ENCODE data around the gene PALLD. TPM values are rescaled to one million over a fixed set of nuclear protein-coding genes. Genes with fewer than 3 reads are reported as not detected.

PALLD gene
- polyA plus RNA-seq, 3 donors = 6.1 to 11.8 (median 9.9) TPM

DNA sequence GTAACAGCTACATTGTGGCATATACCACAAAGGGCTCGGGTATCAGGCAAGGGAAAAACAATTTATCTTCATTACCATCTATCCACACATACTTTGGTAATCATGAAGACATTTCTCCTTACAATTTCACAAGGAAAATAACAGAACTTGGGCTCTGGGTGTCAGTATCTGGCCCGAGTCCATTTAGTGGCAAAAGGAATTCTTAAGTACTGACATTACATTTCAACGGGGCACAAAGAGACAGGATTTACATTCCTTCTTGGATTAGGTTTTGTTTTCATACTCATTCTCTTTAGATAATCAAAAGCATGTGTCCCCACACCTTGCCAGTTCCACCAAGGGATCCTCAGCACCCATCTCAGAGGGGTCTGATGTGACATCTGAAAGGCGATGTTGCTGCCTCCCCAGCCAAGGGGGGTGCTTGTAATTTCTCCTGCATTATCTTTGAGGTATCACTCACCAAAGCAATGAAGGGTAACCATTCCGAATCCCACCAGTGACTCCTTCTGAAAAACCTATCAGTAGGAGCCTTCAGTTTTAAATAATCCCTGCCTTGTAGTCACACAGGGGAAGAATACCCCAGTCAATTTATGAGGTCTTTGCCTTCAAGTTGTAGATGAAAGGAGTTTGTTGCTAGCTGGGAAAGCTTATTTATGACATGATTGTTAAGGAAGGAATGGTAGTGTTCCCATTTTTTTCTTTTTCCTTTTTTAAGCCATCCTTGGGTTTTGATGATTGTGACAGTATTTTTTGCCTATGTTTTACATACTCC is 118.6 kb downstream of the PALLD start:
- Mint-ChIP-seq H3K27ac (no peak overlapping the region), H3K4me3 (no peak overlapping the region), H3K4me1 (no peaks in the 10 kb centered on the region), H3K36me3 (no peaks in the 10 kb centered on the region), H3K9me3 (peaks cover 0 to 3% (median 0%) of the 10 kb centered on the region in 7 donors), H3K27me3 (ENCODE audit: low read depth in 3 of 3) (peaks cover 0 to 4% (median 1%) of the 10 kb centered on the region in 3 donors)
- no peak for TF ChIP-seq CTCF (IDR thresholded peaks at IDR 0.05)
- intact Hi-C loops (cut with micrococcal nuclease) = no loop called here
- no peak overlapping the region for H3K4me2 ChIP-seq (replicated peaks; ENCODE audit: extremely low read depth, low read length, poor library complexity, severe bottlenecking)
- no peaks in the 10 kb centered on the region for H3K27me3 ChIP-seq (ENCODE audit: control insufficient read depth in 2 of 2, insufficient read depth in 2 of 2, low read length in 2 of 2)
- H3K36me3 ChIP-seq (replicated peaks in 1 of 2; ENCODE audit: control insufficient read depth in 1 of 2, insufficient read depth in 2 of 2, low read length in 2 of 2) = no peaks in the 10 kb centered on the region
- DNase-seq = no peak
- H4K20me1 ChIP-seq (ENCODE audit: insufficient read depth, low read length) = no peaks in the 10 kb centered on the region
- 100% methylated on average over 1 of the region's 5 CpGs for WGBS (ENCODE audit: insufficient coverage)
- H3K27ac ChIP-seq (ENCODE audit: low read depth in 1 of 2, low read length in 2 of 2) = no peak overlapping the region
- H3K4me1 ChIP-seq (ENCODE audit: control insufficient read depth in 1 of 2, insufficient read depth in 2 of 2, low read length in 2 of 2) = no peaks in the 10 kb centered on the region
- H3K79me2 ChIP-seq (ENCODE audit: insufficient read depth, low read length) = no peaks in the 10 kb centered on the region
- no peak overlapping the region for H3K4me3 ChIP-seq (replicated peaks in 1 of 3; ENCODE audit: low read depth in 2 of 3, low read length in 3 of 3)
- H2AFZ ChIP-seq (ENCODE audit: insufficient read depth, low read depth, low read length, poor library complexity, severe bottlenecking) = no peak overlapping the region
- no peaks in the 10 kb centered on the region for H3K9me3 ChIP-seq (replicated peaks in 1 of 2; ENCODE audit: control insufficient read depth in 1 of 2, insufficient read depth in 1 of 2, low read length in 2 of 2)
- no peak overlapping the region for H3K9ac ChIP-seq (ENCODE audit: insufficient read depth, low read length, poor library complexity, severe bottlenecking)

DNA sequence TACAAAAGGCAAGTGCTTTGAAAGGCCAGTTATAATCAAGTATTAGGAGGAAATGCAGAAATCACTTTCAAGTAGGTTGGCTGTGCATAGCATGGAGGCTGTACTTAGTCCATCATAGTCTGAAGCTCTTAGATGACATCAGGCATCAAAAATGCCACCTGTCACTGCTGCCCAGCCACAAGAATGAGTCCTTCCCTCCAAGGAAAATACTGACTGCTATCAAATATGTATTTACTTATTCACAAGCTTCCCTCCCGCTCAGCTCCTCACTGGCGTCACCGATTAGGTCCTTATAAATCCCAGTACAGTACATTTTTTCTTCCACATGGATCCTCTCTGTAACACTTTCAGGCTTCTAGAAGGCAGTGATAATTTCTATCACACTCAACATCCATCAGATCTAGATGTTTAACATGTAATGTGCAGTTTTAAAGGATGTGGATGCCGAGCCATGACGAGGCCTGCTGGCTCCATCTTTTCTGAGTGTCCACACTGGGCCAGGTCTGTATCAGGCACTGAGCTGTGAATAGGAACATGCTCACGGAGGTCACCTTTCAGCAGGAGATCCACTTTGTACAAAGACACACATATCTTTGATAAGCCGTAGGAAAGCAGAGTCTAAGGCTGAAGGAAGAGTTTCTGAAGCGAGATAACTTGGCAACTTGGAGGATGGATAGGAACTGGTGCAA is 121.9 kb downstream of the PALLD start:
- Mint-ChIP-seq H3K27me3 (ENCODE audit: low read depth in 3 of 3) (peaks cover 0 to 5% (median 4%) of the 10 kb centered on the region in 3 donors), H3K36me3 (no peaks in the 10 kb centered on the region), H3K27ac (no peak overlapping the region), H3K4me1 (no peaks in the 10 kb centered on the region), H3K4me3 (no peak overlapping the region), H3K9me3 (peaks cover 0 to 3% (median 0%) of the 10 kb centered on the region in 7 donors)
- no peak overlapping the region for H2AFZ ChIP-seq (ENCODE audit: insufficient read depth, low read depth, low read length, poor library complexity, severe bottlenecking)
- no peaks in the 10 kb centered on the region for H3K9me3 ChIP-seq (replicated peaks in 1 of 2; ENCODE audit: control insufficient read depth in 1 of 2, insufficient read depth in 1 of 2, low read length in 2 of 2)
- H3K27ac ChIP-seq (ENCODE audit: low read depth in 1 of 2, low read length in 2 of 2) = no peak overlapping the region
- TF ChIP-seq CTCF (IDR thresholded peaks at IDR 0.05) = no peak
- H3K4me3 ChIP-seq (replicated peaks in 1 of 3; ENCODE audit: low read depth in 2 of 3, low read length in 3 of 3) = no peak overlapping the region
- H3K36me3 ChIP-seq (replicated peaks in 1 of 2; ENCODE audit: control insufficient read depth in 1 of 2, insufficient read depth in 2 of 2, low read length in 2 of 2) = no peaks in the 10 kb centered on the region
- H4K20me1 ChIP-seq (ENCODE audit: insufficient read depth, low read length) = no peaks in the 10 kb centered on the region
- H3K4me2 ChIP-seq (replicated peaks; ENCODE audit: extremely low read depth, low read length, poor library complexity, severe bottlenecking) = no peak overlapping the region
- H3K4me1 ChIP-seq (ENCODE audit: control insufficient read depth in 1 of 2, insufficient read depth in 2 of 2, low read length in 2 of 2) = no peaks in the 10 kb centered on the region
- no peak for DNase-seq
- intact Hi-C loops (cut with micrococcal nuclease) = no loop called here
- no peak overlapping the region for H3K9ac ChIP-seq (ENCODE audit: insufficient read depth, low read length, poor library complexity, severe bottlenecking)
- 94% methylated on average over 4 of the region's 8 CpGs for WGBS (ENCODE audit: insufficient coverage)
- no peaks in the 10 kb centered on the region for H3K79me2 ChIP-seq (ENCODE audit: insufficient read depth, low read length)
- H3K27me3 ChIP-seq (ENCODE audit: control insufficient read depth in 2 of 2, insufficient read depth in 2 of 2, low read length in 2 of 2) = no peaks in the 10 kb centered on the region

Measured in CD14-positive monocyte (primary cell).